ENCODE data around the gene POT1.
A peak's percentile ranks its signal among the peaks of the same experiment; 100 is the strongest.
"Not testable (repeated sequence)": the region's sequence is repeated elsewhere in the genome, so short reads cannot be mapped to it uniquely, and the experiment has no call there.

POT1 gene, protein sequence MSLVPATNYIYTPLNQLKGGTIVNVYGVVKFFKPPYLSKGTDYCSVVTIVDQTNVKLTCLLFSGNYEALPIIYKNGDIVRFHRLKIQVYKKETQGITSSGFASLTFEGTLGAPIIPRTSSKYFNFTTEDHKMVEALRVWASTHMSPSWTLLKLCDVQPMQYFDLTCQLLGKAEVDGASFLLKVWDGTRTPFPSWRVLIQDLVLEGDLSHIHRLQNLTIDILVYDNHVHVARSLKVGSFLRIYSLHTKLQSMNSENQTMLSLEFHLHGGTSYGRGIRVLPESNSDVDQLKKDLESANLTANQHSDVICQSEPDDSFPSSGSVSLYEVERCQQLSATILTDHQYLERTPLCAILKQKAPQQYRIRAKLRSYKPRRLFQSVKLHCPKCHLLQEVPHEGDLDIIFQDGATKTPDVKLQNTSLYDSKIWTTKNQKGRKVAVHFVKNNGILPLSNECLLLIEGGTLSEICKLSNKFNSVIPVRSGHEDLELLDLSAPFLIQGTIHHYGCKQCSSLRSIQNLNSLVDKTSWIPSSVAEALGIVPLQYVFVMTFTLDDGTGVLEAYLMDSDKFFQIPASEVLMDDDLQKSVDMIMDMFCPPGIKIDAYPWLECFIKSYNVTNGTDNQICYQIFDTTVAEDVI
- 47.2 to 48.3 reads per million in 2 donors for total RNA-seq

DNA sequence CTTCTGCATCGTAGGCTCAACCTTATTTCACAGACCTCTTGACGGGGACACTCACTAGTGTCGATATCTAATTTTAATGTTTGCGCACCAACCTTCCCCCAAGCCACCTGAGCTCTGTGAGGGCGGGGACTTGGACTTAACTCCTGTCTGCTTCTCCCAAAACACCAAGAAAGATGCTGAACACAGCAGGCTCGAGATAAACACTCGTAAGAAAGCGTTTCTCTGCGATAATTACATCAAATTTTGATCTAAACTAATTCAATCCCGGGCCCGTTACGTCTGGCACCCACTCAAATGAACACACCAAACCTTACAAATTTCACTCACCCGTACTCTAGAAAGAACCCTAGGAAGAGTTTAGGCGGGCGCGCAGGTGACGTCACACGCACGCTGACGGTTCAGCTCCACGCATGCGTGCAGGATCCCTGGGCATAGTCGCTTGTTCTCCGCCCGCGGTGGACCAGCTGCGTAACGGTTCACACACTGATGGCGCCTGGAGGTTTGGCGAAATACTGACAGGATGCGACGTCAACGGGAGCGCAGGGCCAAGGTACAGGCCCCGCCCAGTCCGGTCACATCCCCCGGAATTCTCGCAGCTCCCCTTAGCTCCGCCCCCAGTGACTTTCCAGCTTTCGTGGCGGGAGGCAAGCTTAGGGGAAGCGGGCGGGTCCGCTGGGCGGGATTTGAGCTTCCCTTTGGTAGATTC, at the start of gene POT1:
Gene POT1, minus strand, starts transcription at position 359 of the 706 bp plus-strand sequence. CDS start 32,652 bp downstream, outside the sequence.
- DNase-seq, result peak; percentile 89

DNA sequence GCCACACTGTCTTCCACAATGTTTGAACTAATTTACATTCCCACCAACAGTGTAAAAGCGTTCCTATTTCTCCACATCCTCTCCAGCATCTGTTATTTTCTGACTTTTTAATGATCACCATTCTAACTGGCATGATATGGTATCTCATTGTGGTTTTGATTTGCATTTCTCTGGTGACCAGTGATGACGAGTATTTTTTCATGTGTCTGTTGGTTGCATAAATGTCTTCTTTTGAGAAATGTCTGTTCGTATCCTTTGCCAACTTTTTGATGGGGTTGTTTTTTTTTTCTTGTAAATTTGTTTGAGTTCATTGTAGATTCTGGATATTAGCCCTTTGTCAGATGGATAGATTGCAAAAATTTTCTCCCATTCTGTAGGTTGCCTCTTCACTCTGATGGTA, 45.5 kb upstream of the POT1 start:
- not testable (repeated sequence) for DNase-seq

DNA sequence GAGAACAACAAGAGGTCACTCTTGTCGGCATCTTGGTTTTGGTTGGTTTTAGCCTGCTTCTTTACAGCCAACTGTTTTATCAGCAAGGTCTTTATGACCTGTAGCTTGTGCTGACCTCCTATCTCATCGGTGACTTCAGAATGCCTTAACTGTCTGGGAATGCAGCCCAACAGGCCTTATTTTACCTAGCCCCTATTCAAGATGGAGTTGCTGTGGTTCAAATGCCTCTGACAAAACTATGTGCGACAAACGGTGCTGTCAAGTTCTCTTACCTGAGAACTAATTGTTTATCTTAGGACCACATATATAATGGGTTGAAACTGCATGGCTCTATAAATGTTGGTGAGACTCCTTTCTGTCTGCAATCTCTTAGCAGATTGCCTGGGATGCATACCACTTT, 35.9 kb upstream of the POT1 start:
- DNase-seq, result no peak

GRCh38 chr7:124959676-124960075, 30.1 kb upstream of the POT1 start:
- no peak for DNase-seq

- DNase-seq, result not testable (repeated sequence)
Observed at GRCh38 chr7:124957952-124958351, 28.3 kb upstream of the POT1 start.

- DNase-seq, result no peak
Observed at GRCh38 chr7:124956160-124956559, 26.5 kb upstream of the POT1 start.

- no peak for DNase-seq
Observed at GRCh38 chr7:124954790-124955189, 25.2 kb upstream of the POT1 start.

- DNase-seq, result no peak
Observed at GRCh38 chr7:124945680-124946079, 16.1 kb upstream of the POT1 start.

GRCh38 chr7:124943472-124943871, 13.8 kb upstream of the POT1 start:
- no peak for DNase-seq

DNA sequence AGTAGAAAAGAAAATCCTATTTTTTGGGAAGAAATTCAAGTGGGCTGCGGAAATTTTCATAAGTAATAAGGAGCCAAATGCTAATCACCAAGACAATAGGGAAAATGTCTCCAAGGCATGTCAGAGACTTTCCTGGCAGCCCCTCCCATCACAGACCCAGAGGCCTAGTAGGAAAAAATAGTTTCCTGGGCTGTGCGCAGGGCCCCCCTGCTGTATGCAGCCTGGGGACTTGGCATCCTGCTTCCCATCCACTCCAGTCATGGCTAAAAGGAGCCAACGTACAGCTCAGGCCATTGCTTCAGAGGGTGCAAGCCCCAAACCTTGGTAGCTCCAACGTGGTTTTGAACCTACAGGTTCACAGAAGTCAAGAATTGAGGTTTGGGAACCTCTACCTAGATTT, 12.8 kb upstream of the POT1 start:
- no peak for DNase-seq

DNA sequence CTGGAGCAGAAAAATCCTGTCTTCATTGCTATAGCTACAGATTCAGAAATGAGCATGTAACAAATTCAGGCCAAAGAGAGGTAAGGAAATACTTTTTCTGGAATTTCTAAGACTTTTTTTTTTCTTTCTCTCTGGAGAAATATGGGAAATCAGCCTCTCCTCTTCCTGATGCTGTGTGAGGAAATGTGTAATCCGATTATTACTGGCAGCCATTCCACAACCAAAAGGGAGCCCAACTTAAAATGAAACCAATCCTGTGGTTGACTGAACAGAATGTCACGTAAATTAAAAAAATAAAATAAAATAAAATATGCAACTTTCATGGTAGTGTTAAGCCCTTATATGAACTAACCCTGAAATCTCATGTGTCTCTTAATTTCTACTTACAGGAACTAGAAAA, 10.7 kb upstream of the POT1 start:
- DNase-seq, result no peak

- no peak for DNase-seq
Observed at GRCh38 chr7:124938128-124938527, 8.5 kb upstream of the POT1 start.

GRCh38 chr7:124937076-124937475, 7.5 kb upstream of the POT1 start:
- no peak for DNase-seq

- no peak for DNase-seq
Observed at GRCh38 chr7:124934841-124935240, 5.2 kb upstream of the POT1 start.

- DNase-seq, result no peak
Observed at GRCh38 chr7:124930655-124931597, 1.3 kb upstream of the POT1 start.

GRCh38 chr7:124930173-124930623, 573 bp upstream of the POT1 start:
- DNase-seq, result no peak

- no peak for DNase-seq
Observed at GRCh38 chr7:124924906-124925305, 4.7 kb downstream of the POT1 start.

GRCh38 chr7:124922200-124922599, 7.4 kb downstream of the POT1 start:
- DNase-seq, result no peak

DNA sequence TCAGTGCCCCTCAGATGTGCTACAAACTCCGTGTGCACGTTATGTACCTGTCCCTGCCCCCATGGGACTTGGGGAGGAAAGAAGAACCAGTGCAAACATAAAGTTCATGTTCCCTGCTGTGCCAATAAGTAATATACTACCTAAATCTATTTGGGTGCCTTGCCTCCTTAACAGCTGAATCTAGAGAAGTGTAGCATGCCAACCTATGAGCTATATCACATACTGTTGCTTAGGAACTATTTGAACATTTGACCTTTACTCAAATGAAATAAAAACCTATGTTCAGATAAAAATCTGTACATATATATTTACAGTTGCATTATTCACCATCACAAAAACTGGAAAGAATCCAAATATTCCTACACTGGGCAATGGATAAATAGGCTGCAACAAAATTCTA, 9.8 kb downstream of the POT1 start:
- DNase-seq, result no peak

DNA sequence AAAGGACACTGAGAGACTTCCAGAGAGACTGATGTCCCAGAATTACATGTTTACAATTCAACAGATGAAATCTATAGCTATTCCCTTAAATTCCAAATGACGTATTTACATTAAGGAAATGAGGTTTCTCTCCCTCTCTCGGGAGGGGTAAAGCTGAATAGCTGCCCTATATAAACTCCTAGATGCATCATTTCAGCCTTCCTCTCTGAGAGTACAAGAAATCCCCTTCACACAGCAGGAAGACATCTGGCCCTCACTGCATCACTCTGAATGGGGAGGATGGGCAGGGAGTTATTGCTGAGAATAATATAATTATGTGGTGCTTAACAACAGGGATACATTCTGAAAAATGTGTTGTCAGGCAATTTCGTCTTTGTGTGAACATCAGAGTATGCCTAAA, 11.0 kb downstream of the POT1 start:
- DNase-seq, result no peak

DNA sequence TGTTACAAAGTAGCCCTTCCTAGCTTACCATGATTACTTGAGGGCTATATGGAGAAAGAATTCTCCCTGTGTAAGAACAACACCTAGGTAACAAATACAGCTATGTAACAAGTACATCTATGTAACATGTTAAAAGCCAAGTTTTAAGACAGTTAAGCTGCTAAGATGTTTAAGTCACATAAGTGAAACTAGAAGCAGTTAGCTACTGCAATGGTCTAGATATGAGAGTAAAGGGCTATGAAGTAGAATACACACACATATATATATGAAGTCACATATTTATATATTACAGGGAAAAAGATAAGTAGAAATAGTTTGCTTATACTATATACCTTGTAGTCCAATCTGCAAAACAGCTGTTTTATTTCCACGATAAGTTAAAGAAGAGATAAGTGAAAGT, 14.4 kb downstream of the POT1 start:
- no peak for DNase-seq

- no peak for DNase-seq
Observed at GRCh38 chr7:124914298-124914697, 15.3 kb downstream of the POT1 start.

Data from activated gamma-delta T cell (primary cell).